Loucy (cell line): ENCODE measurements around the gene ARL11.

Source experiments
- CTCF ChIP-seq: fragments of 200-600 bp; sonication (generic); conservative IDR thresholded peaks from 2 replicates; pipeline ENCODE4 v1.5.1; 2014; ENCODE audit warnings: mild to moderate bottlenecking, antibody characterized with exemption, low read length
- EZH2phosphoT487 ChIP-seq: fragments of 200-600 bp; IDR thresholded peaks from 2 replicates; pipeline ENCODE4 v1.6.1; 2018; ENCODE audit warnings: antibody characterized with exemption, mild to moderate bottlenecking, moderate library complexity, borderline replicate concordance

GRCh38 chr13:49620170-49620621 lies 8.1 kb upstream of the ARL11 start:
- TF ChIP-seq CTCF (no peak), EZH2phosphoT487 (no peak)
